MM.1S (cell line): Measurements from ENCODE around the gene FAIM2.

ENCODE experiments used
- CTCF ChIP-seq: fragments of 300-600 bp; sonication (generic); IDR thresholded peaks from 2 replicates; pipeline ENCODE4 v1.5.1; 2016; ENCODE audit warnings: antibody characterized with exemption, low read length, mixed read lengths
- EZH2 ChIP-seq: fragments of 300-600 bp; sonication (generic); optimal IDR thresholded peaks from 2 replicates; pipeline ENCODE3; 2017; ENCODE audit warnings: low read depth, mild to moderate bottlenecking, antibody characterized with exemption, low read length, mixed read lengths

DNA sequence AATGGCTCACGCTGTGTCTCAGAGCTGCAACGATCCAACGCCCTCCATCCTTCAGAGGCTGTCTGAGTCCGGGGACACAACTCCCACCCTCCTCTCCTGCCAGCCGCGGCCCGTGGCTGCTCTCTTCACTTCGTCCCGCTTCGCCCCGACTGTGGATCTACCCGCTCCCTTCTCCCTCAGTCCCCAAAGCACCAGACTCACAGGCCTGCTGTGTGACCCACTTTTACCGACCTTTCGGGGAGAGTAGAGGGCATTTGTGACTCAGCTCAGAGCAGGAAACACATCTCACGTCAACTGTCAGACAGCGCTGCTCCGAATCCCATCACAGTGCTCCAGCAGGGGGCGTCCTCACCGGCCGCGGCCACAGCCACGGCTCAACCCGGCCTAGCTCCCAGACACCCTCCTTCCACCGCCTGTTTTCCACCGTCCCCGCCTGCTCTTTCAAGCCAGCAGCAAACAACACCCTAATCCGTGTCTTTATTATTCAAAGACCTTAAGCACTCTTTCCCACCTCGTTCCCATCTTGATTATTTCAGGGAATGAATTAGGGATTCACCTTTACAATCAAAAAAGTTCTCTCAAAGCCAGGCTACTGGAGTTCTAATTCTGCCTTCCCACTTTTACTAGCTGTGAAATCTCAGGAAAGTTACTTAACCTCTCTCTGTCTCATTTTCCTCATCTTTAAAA lies 41.8 kb upstream of the FAIM2 start:
- TF ChIP-seq CTCF (peak; percentile 89), EZH2 (no peak)
